Endodermal cell (in vitro differentiated cells): Measurements from ENCODE around the gene CSF2. TPM values are rescaled to one million over a fixed set of nuclear protein-coding genes. Genes with fewer than 3 reads are reported as not detected.
A peak's percentile ranks its signal among the peaks of the same experiment; 100 is the strongest.

ENCODE experiments used
- DNase-seq: peaks from one replicate; pipeline ENCODE4 v3.0.0-alpha.2; 2017
- H3K27ac ChIP-seq: 2 replicates; pipeline ENCODE4 v1.5.1; 2013; ENCODE audit warnings: mild to moderate bottlenecking, low read depth, low read length, moderate library complexity
- H3K27me3 ChIP-seq: 2 replicates; pipeline ENCODE4 v1.6.1; 2013; ENCODE audit warnings: mild to moderate bottlenecking, low read length, moderate library complexity; ENCODE audit not compliant: insufficient read depth, control insufficient read depth, poor library complexity, severe bottlenecking
- H3K36me3 ChIP-seq: 2 replicates; pipeline ENCODE4 v1.7.0; 2013; ENCODE audit warnings: mild to moderate bottlenecking, low read length, moderate library complexity; ENCODE audit not compliant: control insufficient read depth, insufficient read depth
- H3K4me1 ChIP-seq: one replicate; pipeline ENCODE4 v1.7.0; 2013; ENCODE audit warnings: low read length; ENCODE audit not compliant: control insufficient read depth, insufficient read depth
- H3K4me3 ChIP-seq: 2 replicates; pipeline ENCODE4 v1.5.1; 2013; ENCODE audit warnings: mild to moderate bottlenecking, low read length, moderate library complexity
- H3K9ac ChIP-seq: 2 replicates; pipeline ENCODE4 v1.6.1; 2013; ENCODE audit warnings: mild to moderate bottlenecking, low read length, moderate library complexity; ENCODE audit not compliant: poor library complexity, severe bottlenecking; ENCODE audit errors: extremely low read depth
- H3K9me3 ChIP-seq: 2 replicates; pipeline ENCODE4 v1.6.1; 2013; ENCODE audit warnings: mild to moderate bottlenecking, low read length, moderate library complexity; ENCODE audit not compliant: control insufficient read depth
- H3K27ac Mint-ChIP-seq: 2 replicates; pipeline ENCODE4 v1.8.0; 2020; ENCODE audit warnings: mixed read lengths
- H3K27me3 Mint-ChIP-seq: 2 replicates; pipeline ENCODE4 v1.8.0; 2021; ENCODE audit warnings: mild to moderate bottlenecking, mixed read lengths; ENCODE audit not compliant: insufficient read depth
- H3K36me3 Mint-ChIP-seq: 2 replicates; pipeline ENCODE4 v1.8.0; 2020; ENCODE audit warnings: low read depth, mixed read lengths
- H3K4me1 Mint-ChIP-seq: 2 replicates; pipeline ENCODE4 v1.8.0; 2020; ENCODE audit warnings: mixed read lengths
- H3K4me3 Mint-ChIP-seq: 2 replicates; pipeline ENCODE4 v1.8.0; 2020; ENCODE audit warnings: mild to moderate bottlenecking, moderate library complexity, mixed read lengths
- H3K9me3 Mint-ChIP-seq: 2 replicates; pipeline ENCODE4 v1.8.0; 2020; ENCODE audit warnings: mild to moderate bottlenecking, mixed read lengths
- WGBS, 2 experiments: methylation state at CpG; one replicate each; pipeline versions ENCODE4 v1.1.5 to v1.1.7; 2013; ENCODE audit warnings: missing lambda C conversion rate in 2 of 2, mixed read lengths in 1 of 2; ENCODE audit not compliant: insufficient coverage in 1 of 2, insufficient read length in 1 of 2; 5-methylcytosine and 5-hydroxymethylcytosine counted together
- total RNA-seq, 2 donors: library from RNA; stranded (reverse); fragmentation: NEBNext Ultra II Directional in 1 of 2; extraction: Animal tissue kit (Norgen Biotek cat#: 25700) in 1 of 2; gene quantifications; 2 replicates in 1 of 2; 3 replicates in 1 of 2; pipeline ENCODE4 v1.2.1, GENCODE V29; 2021
- TF ChIP-seq, protein P1 (sequence below): fragments of 200-600 bp; sonication (generic); conservative IDR thresholded peaks from 2 replicates; pipeline ENCODE4 v1.5.0; 2021; ENCODE audit warnings: antibody characterized with exemption, mild to moderate bottlenecking

The CSF2 gene
- total RNA-seq, 2 donors from 2014 or later = not detected

DNA sequence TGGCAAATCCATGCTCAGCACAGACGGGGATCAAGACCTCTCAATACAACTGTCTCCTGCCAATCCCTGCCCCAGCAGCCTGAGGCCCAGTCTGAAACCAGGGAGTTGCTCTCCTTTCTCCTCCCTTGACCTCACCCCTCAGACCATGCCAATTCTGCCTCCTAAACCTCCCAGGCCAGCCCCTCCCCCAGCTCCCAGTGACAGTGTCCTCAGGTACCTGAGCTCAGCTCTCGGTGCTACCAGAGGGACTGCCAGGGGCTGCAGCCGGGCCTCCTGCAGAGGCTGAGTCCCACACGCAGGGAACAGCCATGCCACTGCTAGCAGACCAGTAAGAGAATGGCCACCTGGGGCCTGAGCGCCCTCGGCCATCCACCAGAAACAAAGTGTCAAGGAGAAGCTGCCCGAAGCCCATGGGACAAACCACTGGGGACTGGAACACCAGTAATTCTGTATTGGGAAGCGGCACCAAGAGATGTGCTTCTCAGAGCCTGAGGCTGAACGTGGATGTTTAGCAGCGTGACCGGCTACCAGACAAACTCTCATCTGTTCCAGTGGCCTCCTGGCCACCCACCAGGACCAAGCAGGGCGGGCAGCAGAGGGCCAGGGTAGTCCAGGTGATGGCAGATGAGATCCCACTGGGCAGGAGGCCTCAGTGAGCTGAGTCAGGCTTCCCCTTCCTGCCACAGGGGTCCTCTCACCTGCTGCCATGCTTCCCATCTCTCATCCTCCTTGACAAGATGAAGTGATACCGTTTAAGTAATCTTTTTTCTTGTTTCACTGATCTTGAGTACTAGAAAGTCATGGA is 13.7 kb upstream of the CSF2 start:
- Mint-ChIP-seq H3K9me3 (no peaks in the 10 kb centered on the region), H3K27me3 (no peaks in the 10 kb centered on the region), H3K27ac (no peak overlapping the region), H3K4me3 (no peak overlapping the region), H3K4me1 (no peaks in the 10 kb centered on the region), H3K36me3 (no peaks in the 10 kb centered on the region)
- peak; percentile 35 for DNase-seq
- no peaks in the 10 kb centered on the region for H3K9me3 ChIP-seq
- no peaks in the 10 kb centered on the region for H3K27me3 ChIP-seq
- no peak overlapping the region for H3K9ac ChIP-seq
- H3K4me1 ChIP-seq = no peaks in the 10 kb centered on the region
- no peak overlapping the region for H3K4me3 ChIP-seq
- 87 to 91% methylated on average over 9 to 13 of the region's 13 CpGs for WGBS, 2 experiments
- TF ChIP-seq, protein P1, sequence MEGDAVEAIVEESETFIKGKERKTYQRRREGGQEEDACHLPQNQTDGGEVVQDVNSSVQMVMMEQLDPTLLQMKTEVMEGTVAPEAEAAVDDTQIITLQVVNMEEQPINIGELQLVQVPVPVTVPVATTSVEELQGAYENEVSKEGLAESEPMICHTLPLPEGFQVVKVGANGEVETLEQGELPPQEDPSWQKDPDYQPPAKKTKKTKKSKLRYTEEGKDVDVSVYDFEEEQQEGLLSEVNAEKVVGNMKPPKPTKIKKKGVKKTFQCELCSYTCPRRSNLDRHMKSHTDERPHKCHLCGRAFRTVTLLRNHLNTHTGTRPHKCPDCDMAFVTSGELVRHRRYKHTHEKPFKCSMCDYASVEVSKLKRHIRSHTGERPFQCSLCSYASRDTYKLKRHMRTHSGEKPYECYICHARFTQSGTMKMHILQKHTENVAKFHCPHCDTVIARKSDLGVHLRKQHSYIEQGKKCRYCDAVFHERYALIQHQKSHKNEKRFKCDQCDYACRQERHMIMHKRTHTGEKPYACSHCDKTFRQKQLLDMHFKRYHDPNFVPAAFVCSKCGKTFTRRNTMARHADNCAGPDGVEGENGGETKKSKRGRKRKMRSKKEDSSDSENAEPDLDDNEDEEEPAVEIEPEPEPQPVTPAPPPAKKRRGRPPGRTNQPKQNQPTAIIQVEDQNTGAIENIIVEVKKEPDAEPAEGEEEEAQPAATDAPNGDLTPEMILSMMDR = no peak
- no peaks in the 10 kb centered on the region for H3K36me3 ChIP-seq
- no peak overlapping the region for H3K27ac ChIP-seq

DNA sequence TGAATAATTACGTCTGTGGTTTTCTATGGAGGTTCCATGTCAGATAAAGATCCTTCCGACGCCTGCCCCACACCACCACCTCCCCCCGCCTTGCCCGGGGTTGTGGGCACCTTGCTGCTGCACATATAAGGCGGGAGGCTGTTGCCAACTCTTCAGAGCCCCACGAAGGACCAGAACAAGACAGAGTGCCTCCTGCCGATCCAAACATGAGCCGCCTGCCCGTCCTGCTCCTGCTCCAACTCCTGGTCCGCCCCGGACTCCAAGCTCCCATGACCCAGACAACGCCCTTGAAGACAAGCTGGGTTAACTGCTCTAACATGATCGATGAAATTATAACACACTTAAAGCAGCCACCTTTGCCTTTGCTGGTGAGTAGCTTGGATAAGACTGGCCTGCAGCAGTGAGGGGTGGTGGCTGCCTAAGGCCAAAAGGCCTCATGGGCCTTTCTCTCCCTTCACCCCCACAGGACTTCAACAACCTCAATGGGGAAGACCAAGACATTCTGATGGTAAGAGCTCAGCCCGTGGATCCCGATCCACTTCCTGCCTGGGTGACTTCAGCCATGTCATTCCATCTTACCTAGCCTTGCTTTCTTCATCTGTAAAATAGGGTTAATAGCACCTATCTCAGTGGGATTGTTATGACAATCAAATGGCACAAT is 13.0 kb upstream of the CSF2 start, which contains the start of gene IL3:
Gene IL3 (plus strand): TSS at position 155 of the 661 bp plus-strand sequence. CDS start 52 bp downstream, at position 207.
- H3K9me3 Mint-ChIP-seq = no peaks in the 10 kb centered on the region
- Histone ChIP-seq H3K9me3 (no peaks in the 10 kb centered on the region), H3K4me1 (no peaks in the 10 kb centered on the region), H3K27me3 (no peaks in the 10 kb centered on the region), H3K27ac (no peak within 1 kb of the TSS), H3K4me3 (no peak within 1 kb of the TSS), H3K9ac (no peak within 1 kb of the TSS), H3K36me3 (no peaks in the 10 kb centered on the region)
- peak; percentile 27 for DNase-seq
- TF ChIP-seq, protein P1 = no peak
- H3K4me3 Mint-ChIP-seq = no peak within 1 kb of the TSS
- H3K27me3 Mint-ChIP-seq = no peaks in the 10 kb centered on the region
- no peaks in the 10 kb centered on the region for H3K36me3 Mint-ChIP-seq
- WGBS, 2 experiments = 91 to 96% methylated on average over 5 to 16 of the region's 16 CpGs
- H3K27ac Mint-ChIP-seq = no peak within 1 kb of the TSS
- H3K4me1 Mint-ChIP-seq = no peaks in the 10 kb centered on the region

DNA sequence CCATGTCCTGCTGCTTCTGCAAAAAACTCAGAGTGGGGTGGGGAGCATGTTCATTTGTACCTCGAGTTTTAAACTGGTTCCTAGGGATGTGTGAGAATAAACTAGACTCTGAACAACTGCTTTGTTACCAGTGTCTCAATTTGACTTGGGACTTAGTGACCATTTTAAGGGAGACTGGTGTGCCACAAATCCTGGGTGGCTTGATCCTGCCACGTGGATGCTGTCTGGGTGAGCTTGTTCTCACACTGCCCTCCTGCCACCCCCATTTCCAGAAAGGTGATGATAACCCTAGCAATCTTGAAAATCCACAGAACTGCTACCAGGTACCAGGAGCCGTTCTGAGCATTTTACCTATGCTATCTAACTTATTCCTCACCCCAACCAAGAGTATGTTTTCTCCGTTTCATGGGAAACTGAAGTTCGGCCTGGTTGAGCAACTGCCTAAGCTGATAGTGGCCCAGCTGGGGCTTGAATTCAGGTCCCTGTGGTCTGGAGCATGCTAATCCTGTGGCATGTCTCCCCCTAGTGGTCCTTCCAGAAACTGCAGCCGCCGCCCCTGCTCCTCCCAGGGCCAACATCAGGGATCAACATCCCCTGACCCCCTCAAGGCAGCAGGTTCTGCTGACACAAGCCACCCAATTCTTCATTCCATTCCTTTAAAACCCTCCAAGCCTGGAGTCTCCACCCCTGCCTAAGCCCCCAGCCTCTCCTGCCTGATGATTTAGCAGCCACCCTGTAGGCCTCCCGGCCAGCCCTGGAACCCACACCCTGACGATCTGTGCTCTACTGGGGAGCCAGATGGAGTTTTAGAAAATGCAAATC is 10.3 kb upstream of the CSF2 start:
- H3K27me3 Mint-ChIP-seq = no peaks in the 10 kb centered on the region
- TF ChIP-seq, protein P1 = peak; percentile 96
- H3K4me1 ChIP-seq = no peaks in the 10 kb centered on the region
- peak; percentile 95 for DNase-seq
- H3K9ac ChIP-seq = no peak overlapping the region
- no peak overlapping the region for H3K4me3 Mint-ChIP-seq
- WGBS, 2 experiments = 57 to 62% methylated on average over 7 to 9 of the region's 9 CpGs
- no peak overlapping the region for H3K27ac Mint-ChIP-seq
- no peaks in the 10 kb centered on the region for H3K27me3 ChIP-seq
- H3K9me3 ChIP-seq = no peaks in the 10 kb centered on the region
- no peaks in the 10 kb centered on the region for H3K4me1 Mint-ChIP-seq
- no peak overlapping the region for H3K4me3 ChIP-seq
- no peak overlapping the region for H3K27ac ChIP-seq
- H3K36me3 ChIP-seq = no peaks in the 10 kb centered on the region
- no peaks in the 10 kb centered on the region for H3K36me3 Mint-ChIP-seq
- H3K9me3 Mint-ChIP-seq = no peaks in the 10 kb centered on the region
